Measurements from ENCODE around the gene PRKN.

Gene PRKN

DNA sequence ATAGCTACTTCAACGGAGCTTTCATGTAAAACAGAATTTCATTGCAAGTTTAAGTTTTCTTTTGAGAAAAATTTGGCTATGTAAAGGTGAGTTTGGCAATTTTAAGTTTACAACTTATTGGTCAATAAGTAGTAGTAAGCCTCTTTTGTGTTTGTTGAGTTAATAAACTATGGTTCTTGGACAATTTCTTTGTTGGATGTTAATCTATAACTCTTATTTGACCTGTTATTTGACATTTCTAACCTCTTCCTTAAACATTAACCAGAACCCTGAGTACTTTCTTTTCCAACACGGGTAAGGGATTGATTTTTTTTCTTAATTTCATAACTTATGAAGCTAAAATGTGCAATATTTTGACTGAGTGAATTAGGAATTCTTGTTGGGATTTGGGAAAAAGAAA is 354.4 kb downstream of the PRKN start:
- DNase-seq (ENCODE audit: low read depth): no peak

DNA sequence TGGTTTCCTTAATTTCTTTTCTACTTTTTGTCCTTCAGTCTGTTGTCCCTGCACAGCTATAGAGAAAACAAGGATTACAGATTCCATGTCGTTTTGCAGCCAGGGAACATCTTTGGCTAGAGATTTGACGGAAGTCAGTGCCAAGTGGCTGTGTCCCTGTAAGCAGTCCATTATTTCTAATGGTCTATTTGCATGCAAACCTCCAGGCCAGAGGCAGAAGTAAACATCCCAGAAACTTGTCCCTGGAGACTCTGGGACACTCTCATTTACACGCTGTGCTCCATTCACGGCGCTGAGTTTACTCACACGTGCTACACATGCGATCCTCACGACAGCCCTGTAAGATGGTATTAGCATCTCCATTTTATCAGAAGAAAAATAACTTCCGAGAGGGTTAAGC is 355.5 kb downstream of the PRKN start:
- DNase-seq (ENCODE audit: low read depth): no peak

DNA sequence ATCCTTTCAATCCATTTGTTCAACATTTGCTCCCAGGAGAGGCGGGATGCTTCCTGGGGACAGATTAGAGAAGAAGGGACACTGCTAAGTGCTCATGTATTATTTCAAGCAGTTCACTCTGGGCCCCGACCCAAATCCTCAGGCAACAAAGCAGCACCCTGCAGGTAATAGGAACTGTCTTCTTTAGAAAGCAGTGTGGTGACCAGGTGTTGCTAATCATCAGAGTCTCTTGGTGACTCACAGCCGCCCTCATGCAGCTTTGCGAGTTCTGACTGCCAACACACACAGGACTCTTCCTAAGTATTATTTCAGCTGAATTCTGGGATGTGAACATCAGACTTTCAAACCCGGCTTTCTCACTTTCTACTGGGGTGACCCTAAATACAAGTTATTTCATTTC is 356.4 kb downstream of the PRKN start:
- no peak for DNase-seq (ENCODE audit: low read depth)

DNA sequence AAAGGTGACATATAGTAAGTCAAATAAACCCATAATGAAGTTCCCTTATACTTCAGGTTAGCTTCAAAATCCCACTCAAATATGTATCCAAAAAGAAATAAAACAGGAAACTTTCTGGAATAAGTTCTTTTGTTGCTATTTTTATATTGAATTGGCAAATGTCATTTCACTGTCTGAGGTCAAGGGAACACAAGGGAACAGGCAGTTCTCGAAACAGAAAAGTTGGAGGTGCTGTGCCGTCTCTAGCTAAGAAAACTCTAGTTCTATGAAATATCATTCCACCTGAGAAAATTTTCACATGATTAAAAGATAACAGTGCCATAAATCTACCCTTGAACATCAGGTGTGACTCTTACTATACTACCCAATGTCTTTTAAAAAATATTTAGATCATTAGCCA is 358.5 kb downstream of the PRKN start:
- no peak for DNase-seq (ENCODE audit: low read depth)

DNA sequence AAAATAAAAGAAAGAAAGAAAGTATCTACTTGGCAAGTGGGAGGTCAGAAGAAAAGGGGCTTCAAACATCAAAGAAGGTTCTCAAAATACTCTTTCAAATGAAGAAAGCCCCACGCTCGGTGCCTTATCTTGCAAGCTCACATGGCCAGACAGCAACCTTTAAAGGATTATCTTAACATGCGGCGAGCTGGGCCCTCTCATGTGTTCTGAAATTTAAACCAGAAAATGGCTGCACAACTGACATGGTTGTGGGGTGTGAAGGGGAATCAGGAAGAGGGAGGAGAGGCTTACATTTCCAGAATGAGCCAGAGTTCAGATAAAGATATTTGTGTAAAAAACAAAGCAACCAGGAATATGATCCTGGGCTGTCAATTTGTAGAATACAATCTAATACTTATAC is 363.1 kb downstream of the PRKN start:
- DNase-seq (ENCODE audit: low read depth): no peak

DNA sequence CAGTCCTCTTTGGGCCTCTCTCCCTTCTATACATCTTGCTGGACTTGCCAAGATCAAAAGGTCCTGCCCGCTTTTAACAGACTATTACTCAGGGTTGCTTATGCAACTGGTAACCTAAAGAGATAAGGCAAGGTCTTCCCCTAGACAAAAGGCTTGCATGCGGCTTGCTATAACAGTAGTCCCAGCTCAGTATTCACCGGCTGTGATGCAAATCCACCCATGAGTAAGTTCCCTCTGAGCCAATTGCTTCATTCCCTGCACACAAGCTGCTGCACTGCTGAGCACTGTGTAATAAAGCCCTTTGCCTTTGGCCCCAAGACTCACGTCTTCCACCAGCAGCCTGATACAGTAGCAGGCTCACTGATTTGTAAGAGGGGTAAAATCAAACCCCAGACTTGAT is 363.8 kb downstream of the PRKN start:
- no peak for DNase-seq (ENCODE audit: low read depth)

DNA sequence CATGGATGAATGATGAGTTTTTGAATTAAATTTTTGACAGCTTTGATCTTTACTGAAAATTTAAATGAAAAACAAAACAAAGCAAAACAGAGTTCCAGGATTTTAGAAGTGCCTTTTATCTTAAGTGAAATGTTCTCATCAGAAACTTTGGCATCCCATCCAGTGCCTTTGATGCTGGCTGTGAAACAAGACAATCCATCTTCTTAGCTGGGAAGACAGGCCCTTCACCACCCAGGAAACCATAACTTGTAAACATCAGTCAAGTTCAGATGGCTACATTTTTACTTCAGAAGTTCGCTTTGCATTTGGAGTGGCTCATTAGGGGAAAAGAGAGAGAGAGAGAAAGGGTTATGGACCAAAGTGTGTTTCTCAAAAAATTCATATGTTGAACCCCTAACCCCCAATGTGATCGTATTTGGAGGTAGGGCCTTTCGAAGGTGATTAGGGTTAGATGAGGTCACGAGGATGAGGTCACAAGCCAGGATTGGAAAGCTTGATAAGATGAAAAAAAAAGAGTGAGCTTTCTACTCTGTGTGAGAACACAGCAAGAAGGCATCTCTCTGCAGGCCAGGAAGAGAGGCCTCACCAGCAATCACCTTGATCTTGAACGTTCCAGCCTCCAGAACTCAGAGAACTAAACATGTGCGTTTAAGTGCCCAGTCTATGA is 366.5 kb downstream of the PRKN start:
- DNase-seq (ENCODE audit: low read depth): no peak

DNA sequence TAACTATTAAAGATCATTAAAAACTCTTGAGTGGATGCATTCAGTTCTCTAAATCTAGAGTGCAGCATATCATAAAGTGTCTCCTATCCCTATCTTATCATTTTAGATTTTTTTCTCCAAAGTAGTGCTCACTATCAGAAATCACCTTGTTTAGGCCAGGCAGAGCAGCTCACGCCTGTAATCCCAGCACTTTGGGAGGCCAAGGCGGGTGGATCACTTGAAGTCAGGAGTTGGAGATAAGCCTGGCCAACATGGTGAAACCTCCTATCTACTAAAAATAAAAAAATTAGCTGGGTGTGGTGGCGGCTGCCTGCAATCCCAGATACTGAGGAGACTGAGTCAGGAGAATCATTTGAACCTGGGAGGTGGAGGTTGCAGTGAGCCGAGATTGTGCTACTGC is 368.9 kb downstream of the PRKN start:
- no peak for DNase-seq (ENCODE audit: low read depth)

DNA sequence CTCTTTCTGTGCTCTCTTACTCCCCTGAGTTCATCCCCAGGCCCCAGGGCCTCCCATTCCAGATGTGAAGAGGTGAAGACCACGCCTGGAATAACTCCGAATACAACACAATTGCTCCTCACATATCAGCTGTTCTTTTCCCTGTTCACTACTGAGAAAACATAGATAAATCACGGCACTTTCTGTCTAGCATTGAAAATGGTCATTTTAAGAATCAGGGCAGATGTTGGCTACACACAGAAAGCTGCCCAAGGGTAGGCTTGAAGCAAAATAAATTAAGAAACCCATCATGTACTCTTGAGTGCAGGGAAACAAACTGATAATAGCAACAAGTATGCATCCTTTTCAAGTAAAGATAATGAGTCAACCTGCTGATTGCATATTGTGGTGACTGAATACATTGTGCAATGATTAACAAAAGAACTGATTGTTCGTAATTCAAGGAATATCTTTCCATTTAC is 382.5 kb downstream of the PRKN start:
- no peak for DNase-seq (ENCODE audit: low read depth)

DNA sequence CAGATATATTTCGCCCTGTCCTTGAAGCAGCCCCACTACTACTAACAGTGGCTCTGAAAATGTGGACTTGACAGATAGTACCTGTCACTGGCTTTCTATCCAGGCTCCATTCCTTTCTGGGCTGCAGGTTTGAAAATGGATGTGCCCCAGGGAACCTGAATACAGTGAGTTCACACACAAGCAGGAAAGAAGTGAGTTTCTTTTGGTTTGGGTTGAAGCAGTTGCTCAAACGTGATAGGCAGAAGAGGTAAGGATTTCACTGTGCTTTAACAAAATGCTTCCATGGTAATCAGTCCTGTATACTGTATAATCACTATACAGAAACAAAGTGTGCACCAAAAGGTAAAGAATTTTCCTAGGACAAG is 382.9 kb downstream of the PRKN start:
- no peak for DNase-seq (ENCODE audit: low read depth)

DNA sequence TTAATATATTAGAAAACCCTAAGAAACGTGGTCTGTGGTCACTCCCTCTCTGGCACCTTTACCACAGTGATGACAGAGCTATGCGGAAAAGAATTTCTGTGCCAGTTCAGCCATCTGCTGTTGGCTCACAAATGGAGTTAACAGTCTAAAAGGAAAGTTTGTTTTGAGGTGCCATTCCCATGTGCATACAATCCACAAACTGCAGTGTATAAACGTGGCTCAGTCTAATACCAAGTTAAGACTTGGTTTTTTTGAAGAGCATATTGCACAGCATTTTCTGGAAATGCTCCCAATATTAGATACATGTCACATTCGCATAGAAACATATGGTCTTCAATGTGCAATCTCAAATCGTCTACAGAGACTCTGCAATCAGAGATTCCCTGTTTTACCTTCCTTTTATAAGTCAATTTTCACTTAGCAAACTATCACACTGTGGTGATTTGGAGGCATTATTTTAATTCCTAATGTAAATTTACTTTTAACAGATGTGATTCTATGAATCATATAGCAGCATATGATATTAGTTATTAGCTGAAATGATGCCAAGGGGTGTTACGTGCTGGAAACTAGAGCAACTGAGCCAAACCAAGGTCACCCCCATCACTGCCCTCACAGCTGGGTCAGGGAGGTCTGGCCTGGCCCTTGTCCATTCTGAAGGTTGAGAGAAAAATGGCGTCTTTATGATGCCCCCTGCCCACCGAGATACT is 383.5 kb downstream of the PRKN start:
- no peak for DNase-seq (ENCODE audit: low read depth)

DNA sequence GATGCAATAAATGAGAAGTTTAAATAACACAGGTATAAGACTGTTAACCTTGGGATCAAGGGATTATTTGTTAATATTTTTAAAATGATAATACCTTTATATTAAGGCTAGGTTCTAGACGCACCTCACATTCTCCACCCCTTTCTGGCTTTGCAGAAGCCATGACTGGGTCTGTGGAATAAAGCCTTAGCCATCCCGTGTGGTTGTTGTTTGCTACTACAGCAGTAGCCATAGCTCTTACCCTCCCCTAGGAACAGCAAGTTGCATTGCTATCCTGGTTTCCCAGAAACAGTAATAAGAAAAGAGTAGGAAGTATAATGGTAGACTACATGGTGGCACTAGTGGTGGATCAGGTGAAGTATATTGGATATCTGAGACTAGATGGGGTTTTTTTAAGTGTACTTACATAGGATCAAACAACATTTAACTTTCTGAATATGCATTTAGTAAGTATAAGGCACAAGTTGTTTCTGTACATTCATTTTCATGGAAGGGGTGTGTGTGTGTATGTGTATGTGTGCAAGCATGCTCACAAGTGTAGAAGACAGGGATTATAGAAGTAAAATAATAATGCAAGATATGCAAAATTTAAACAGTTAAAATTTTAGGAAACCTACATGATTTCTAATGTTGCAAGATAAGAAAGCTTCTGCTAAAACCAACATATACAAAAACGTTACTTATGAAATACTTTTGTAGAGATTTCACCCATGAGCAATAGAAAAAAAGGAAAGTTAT is 384.2 kb downstream of the PRKN start:
- DNase-seq (ENCODE audit: low read depth): no peak

DNA sequence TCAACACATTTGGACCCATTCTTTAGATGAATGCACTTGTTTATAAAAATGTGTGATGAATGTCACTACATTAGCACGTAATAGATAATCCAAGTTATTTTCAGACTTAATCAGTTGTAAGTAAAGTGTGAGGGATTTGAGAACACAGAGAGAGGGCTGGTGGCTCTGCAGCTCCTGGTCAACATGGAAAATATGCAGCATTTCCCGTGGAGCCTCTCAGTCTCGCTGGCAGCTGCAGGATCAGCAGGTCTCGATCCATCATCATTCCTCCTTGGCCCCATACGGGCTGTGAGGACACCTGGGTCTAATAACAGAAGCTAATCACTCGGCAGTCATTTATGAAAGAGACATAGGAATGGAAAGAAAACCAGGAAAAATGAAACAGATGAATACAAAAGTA is 390.2 kb downstream of the PRKN start:
- no peak for DNase-seq (ENCODE audit: low read depth)

DNA sequence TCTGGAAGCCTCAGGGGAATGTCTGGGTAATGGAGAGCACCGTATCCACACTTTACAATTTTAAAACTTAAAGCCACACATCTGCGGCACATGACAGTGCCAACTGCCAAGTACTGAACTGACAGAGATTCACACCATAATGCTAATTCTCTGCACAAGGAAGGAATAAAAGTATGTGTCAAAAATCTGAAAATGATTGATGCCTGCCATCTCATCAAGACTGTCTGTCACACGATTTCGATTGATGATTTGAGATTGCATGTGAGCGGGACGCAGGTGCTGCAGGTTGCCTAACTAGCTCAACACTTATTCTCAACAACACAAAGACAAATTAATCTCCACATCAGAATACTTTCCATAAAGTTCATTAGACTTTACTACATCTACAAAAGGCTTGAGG is 391.2 kb downstream of the PRKN start:
- no peak for DNase-seq (ENCODE audit: low read depth)

DNA sequence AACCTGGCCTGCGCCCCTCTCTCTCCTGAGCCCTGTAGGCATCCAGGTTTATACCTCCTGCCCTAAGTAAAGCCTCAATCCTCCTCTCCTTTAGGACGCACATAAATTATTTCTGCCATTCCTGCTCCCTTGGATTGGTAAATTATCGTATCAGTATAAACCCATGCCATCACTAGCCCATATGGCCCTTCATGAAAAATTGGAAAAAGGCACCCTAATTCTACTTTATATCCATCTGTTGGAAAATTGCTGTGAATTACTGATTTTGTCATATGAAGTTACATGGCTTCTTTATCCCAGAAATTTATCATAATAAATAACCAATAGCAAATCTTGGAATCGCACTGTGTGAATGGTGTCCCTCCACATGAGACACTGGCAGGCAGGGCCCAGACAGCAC is 395.2 kb downstream of the PRKN start:
- DNase-seq (ENCODE audit: low read depth): no peak

DNA sequence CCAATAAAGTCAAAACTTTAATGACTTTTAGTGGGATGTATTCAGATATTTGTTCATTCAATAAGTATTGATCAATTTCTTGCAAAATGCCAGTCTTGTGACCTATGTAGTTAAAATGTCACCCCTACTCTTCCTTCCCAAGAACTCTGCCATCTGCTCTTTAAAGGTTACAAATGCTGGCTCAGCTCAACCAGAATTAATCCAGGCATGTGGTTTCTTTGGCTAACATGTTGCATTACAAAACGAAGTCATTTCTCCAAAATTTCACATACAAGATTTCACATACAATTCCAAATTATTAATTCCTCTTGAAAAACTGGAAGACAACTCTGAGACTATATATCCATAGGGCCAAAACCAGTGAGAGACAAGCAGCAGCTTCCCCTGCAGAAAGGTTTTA is 395.7 kb downstream of the PRKN start:
- DNase-seq (ENCODE audit: low read depth): no peak

DNA sequence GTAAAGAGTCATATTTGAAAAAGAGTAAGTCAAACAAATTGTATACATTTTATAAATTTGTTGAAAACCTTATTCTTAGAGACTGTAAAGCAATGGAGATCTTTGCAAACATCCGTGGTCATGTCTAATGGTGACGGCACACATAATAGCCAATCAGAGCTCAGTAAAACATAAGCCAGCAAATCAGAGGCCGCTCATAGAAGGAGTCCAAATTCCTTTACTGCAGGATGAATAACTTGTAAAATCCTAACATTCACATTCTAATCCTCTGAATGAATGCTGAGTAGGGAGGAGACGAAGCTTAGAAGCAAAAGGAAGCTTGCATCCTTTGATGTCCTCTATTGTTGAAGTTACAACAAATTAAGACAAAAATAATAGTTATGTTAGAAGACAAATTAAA is 401.7 kb downstream of the PRKN start:
- no peak for DNase-seq (ENCODE audit: low read depth)

DNA sequence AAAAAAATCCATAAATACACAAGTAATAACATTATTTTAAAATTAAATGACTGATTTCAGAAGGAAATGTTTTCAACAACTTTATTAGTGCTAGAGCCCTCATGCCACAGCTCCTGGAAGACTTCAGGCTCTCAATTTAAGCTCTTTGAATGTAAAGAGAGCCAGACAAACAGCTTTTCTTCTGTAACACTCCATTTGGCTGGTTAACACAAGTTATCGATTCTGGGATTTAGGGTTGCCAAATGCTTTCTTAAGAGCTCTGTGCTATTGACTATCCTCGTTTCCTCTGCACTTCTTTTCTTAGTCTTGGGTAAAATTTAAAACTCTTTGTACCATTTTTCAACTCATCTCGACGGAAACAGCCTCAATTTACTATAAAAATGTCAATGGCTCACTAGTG is 402.5 kb downstream of the PRKN start:
- no peak for DNase-seq (ENCODE audit: low read depth)

DNA sequence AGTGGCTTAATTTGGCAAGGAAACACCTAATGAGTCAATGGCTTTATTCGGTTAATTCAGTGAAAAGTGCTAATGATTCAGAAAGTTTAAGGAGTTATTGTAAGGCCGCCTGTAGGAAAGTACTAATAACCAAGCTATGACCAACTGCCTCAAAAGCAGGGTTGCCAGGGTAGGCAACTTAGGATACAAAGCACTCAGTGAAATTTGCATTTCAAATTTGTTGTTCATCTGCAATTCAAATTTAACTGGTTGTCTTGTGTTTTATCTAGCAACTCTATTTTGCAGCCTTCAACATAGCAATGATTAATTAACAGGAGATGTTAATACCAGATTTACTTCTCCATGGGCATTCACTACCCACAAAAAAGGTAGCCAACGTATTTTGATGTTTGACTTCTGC is 412.3 kb downstream of the PRKN start:
- no peak for DNase-seq (ENCODE audit: low read depth)

DNA sequence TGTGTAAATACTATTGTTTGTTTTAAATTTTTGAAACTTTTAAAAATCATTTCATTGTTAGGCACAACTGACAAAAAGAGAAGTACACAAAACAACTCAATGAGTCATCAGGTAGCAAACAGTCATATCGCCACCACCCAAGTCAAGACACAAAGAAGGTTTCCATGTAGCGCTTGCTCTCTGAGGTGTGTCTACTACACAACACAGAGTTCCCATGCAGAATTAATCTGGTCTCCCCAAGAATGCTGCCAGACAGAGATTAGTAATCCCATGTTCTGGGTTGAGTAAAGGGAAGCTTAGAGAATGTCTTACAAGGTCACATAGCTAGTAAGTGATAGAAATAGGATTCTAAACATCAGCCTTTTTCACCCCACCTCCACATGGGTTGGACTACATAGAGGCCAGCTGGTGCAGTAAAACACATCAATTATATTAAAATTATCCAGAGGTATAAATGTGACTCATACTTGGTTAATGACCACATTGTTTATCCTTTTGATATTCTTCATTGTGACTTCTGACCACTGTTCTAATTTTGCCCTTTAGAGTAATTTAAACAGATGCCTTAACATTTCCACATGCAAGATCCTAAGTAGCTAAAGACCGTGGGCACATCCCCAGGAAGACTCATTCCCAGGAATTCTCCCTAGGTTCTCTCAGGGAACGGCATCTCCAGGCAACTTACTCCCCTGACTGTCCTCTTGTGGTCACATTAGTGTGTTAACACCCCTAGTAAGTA is 413.5 kb downstream of the PRKN start:
- DNase-seq (ENCODE audit: low read depth): no peak

DNA sequence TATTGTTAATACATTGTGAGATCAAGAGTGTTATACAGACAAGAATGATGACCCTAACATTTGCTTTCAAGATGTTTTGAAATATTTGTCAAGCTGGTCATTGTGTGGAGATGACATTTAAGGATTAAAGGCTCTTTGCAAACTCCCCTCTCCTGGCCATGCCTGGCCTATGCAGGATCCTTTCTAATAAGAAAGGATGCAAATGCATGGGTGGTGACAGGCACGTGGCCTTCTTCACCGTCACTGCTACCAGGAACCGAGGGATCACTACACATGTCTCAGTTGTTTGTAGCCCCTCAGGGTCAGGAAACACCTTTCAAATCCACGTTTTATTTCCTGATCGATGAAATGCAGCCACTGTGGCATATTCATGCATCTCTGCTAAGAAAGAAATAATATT is 419.7 kb downstream of the PRKN start:
- no peak for DNase-seq (ENCODE audit: low read depth)

DNA sequence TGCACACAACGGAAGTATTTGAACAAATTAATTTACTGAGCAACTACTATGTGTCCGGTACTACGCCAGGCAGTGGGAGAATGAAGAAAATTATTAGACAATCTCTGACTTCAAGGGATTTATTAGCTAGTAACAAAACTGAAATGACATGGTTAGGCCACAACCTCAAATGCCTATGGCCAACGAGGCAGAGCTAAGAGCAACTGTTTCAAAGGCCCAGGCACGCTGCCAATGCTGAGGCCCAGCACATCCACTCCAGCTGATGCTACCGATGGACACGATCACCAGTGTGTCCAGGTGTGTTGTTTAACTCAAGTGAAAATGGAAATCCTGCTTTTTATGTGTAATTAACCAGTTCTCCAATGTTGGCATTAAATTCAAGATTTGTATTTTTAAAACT is 420.9 kb downstream of the PRKN start:
- no peak for DNase-seq (ENCODE audit: low read depth)

DNA sequence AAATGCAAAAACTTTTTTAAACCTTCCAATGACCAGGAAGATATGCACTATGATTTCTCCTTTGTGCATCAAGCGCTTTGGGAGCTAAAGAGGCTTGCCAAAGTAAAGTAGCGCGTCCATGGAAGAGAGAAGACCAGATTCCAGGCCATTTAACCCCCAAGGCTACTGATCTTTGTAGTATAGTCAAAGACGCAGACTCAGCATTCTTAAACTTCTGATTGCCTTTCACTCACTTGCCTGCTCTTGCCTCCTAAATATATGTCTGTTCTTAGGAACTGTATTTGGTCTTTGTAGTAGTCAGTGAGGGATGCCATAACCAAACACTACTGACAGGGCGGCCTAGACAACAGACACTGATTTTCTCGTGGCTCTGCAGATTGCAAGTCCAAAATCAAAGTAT is 426.4 kb downstream of the PRKN start:
- DNase-seq (ENCODE audit: low read depth): no peak
